ENCODE results near the gene TGM1.
"Not testable (repeated sequence)": the region's sequence is repeated elsewhere in the genome, so short reads cannot be mapped to it uniquely, and the experiment has no call there.

Gene TGM1

DNA sequence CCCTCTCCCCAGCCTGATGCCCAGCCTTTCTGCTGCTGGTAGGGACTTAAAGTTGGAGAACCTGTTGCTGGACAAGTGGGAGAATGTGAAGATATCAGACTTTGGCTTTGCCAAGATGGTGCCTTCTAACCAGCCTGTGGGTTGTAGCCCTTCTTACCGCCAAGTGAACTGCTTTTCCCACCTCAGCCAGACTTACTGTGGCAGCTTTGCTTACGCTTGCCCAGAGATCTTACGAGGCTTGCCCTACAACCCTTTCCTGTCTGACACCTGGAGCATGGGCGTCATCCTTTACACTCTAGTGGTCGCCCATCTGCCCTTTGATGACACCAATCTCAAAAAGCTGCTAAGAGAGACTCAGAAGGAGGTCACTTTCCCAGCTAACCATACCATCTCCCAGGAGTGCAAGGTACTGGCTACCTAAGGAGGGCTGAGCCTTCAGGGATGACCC, 55.8 kb downstream of the TGM1 start:
- no peak for DNase-seq (ENCODE audit: low spot score)

DNA sequence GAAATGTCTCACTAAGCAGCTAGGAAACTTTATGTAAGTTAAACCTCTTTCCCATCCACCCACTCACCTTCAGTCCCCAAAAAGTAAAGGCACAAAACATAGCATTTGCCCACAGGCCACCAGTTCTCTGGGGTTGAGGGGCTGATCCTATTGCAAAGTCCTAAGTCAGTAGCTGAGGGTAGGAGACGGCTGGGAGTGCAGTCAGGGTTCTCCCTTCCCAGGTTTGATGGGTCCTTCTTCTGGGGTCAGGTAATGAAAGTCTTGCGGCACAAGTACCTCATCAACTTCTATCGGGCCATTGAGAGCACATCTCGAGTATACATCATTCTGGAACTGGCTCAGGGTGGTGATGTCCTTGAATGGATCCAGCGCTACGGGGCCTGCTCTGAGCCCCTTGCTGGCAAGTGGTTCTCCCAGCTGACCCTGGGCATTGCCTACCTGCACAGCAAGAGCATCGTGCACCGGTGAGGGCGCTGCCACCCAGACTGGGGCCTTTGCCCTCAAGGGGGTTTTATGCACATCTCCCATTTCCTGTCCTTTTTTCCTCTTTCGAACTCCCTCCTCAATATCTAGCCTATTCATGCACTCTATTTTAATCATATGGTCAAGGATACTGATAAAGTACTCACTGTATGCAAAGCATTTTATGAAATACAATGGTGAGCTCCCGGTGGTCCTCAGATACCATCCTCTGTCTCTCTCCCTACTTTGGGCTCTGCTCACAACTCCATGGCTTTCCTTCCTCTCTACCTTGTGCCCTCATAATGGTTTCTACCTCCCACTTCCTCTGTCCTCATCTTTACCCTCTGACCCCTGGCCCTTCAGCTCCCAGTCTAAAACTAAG, 56.5 kb downstream of the TGM1 start:
- no peak for DNase-seq (ENCODE audit: low spot score)

- DNase-seq (ENCODE audit: low spot score) = no peak
These were observed 58.5 kb downstream of the TGM1 start for GRCh38 chr14:24204163-24205146.

DNA sequence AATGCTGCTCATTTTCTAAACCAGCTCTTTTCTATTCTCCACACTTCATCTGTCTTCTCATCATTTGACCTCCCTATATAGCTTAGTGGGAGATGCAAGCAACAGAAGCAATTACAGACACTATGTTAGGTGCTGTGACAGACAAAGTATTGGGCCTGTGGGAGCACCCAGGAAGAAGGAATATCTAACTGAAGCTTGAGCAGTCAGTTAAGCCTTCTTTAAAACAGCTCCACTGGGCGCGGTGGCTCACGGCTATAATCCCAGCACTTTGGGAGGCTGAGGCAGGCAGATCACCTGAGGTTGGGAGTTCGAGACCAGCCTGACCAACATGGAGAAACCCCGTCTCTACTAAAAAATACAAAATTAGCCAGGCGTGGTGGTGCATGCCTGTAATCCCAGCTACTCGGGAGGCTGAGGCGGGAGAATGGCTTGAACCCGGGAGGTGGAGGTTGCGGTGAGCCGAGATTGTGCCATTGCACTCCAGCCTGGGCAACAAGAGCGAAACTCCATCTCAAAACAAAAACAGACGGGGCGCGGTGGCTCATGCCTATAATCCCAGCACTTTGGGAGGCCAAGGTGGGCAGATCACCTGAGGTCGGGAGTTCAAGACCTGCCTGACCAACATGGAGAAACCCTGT, 59.6 kb downstream of the TGM1 start:
- not testable (repeated sequence) for DNase-seq (ENCODE audit: low spot score)

DNA sequence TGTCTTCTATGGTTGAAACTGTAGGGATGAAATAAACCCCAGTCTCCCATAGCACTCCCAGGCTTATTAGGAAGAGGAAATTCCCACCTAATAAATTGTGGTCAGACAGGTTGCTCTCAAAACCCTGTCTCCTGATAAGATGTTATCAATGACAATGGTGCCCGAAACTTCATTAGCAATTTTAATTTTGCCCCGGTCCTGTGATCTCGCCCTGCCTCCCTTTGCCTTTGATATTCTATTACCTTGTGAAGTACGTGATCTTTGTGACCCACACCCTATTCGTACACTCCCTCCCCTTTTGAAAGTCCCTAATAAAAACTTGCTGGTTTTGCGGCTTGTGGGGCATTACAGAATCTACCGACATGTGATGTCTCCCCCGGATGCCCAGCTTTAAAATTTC, 60.4 kb downstream of the TGM1 start:
- not testable (repeated sequence) for DNase-seq (ENCODE audit: low spot score)

Measured in AG08396 (cell line).